H1 (cell line): Measurements from ENCODE around the gene TAS1R1. TPM values are rescaled to one million over a fixed set of nuclear protein-coding genes. Genes with fewer than 3 reads are reported as not detected.
"Not testable (repeated sequence)": the region's sequence is repeated elsewhere in the genome, so short reads cannot be mapped to it uniquely, and the experiment has no call there.

Experiments
- CTCF ChIA-PET: fragments of 300-600 bp; sonication (Branson Sonifier 250); formaldehyde crosslinking; loops from one replicate; lab custom pipeline; 2021; ENCODE audit not compliant: partially characterized antibody; lab: Charles Lee
- POLR2A ChIA-PET: fragments of 300-600 bp; sonication (Branson Sonifier 250); formaldehyde crosslinking; loops from one replicate; lab custom pipeline; 2021; ENCODE audit warnings: inconsistent platforms; ENCODE audit not compliant: partially characterized antibody; lab: Charles Lee
- DNase-seq, 2 experiments: peaks; one replicate each; pipeline versions ENCODE4 v3.0.0 to v3.0.0-alpha.2; 2010 to 2022; ENCODE audit warnings: low spot score in 2 of 2, low read depth in 1 of 2, mixed read lengths in 1 of 2
- FAIRE-seq: peaks from 2 replicates; lab custom pipeline; 2011; peaks lifted over from hg19 to GRCh38; lab: Jason Lieb, UNC
- H2AFZ ChIP-seq: 2 replicates; pipeline ENCODE4 v1.8.1; 2012; ENCODE audit warnings: low read length, inconsistent platforms
- H2AK5ac ChIP-seq: 2 replicates; pipeline ENCODE4 v1.6.1; 2013; ENCODE audit warnings: low read depth, low read length
- H2BK120ac ChIP-seq: replicated peaks from 2 replicates; pipeline ENCODE3; 2013; ENCODE audit warnings: low read depth, low read length, inconsistent platforms
- H2BK12ac ChIP-seq: 2 replicates; pipeline ENCODE4 v1.6.1; 2013; ENCODE audit warnings: low read depth, low read length
- H2BK15ac ChIP-seq: 2 replicates; pipeline ENCODE4 v1.6.1; 2013; ENCODE audit warnings: low read length
- H2BK20ac ChIP-seq: 2 replicates; pipeline ENCODE4 v1.6.1; 2013; ENCODE audit warnings: low read length
- H2BK5ac ChIP-seq: 2 replicates; pipeline ENCODE4 v1.6.1; 2013; ENCODE audit warnings: low read depth, low read length
- H3K14ac ChIP-seq: 2 replicates; pipeline ENCODE4 v1.6.1; 2013; ENCODE audit warnings: inconsistent platforms; ENCODE audit not compliant: insufficient read length
- H3K18ac ChIP-seq: 2 replicates; pipeline ENCODE4 v1.6.1; 2013; ENCODE audit warnings: low read length; ENCODE audit errors: extremely low read depth
- H3K23ac ChIP-seq: 2 replicates; pipeline ENCODE4 v1.6.1; 2013; ENCODE audit warnings: inconsistent platforms; ENCODE audit not compliant: insufficient read length
- H3K23me2 ChIP-seq: 2 replicates; pipeline ENCODE4 v1.6.1; 2013; ENCODE audit warnings: low read depth, low read length
- H3K27ac ChIP-seq: 2 replicates; pipeline ENCODE4 v1.6.1; 2011; ENCODE audit warnings: low read depth, low read length, inconsistent platforms
- H3K27me3 ChIP-seq, 4 experiments: replicated peaks in 1 of 4; 1 replicate in 1 of 4; 2 replicates in 3 of 4; pipeline versions ENCODE4 v1.6.1 to v1.8.1; 2011 to 2013; ENCODE audit warnings: low read length in 3 of 4, mild to moderate bottlenecking in 3 of 4, inconsistent platforms in 2 of 4, mixed read lengths in 2 of 4, moderate library complexity in 1 of 4; ENCODE audit not compliant: control insufficient read depth in 3 of 4, insufficient read depth in 3 of 4; ENCODE audit errors: extremely low read depth in 1 of 4
- H3K36me3 ChIP-seq, 4 experiments: 2 replicates each; pipeline versions ENCODE4 v1.6.1 to v1.8.1; 2011 to 2013; ENCODE audit warnings: mild to moderate bottlenecking in 4 of 4, low read length in 3 of 4, moderate library complexity in 2 of 4, control low read depth in 1 of 4, inconsistent platforms in 1 of 4; ENCODE audit not compliant: insufficient read depth in 4 of 4, control insufficient read depth in 2 of 4
- H3K4ac ChIP-seq: replicated peaks from 2 replicates; pipeline ENCODE3; 2013; ENCODE audit warnings: low read length, low read depth, mixed read lengths, inconsistent platforms; ENCODE audit not compliant: insufficient read length
- H3K4me1 ChIP-seq, 4 experiments: replicated peaks in 1 of 4; 1 replicate in 1 of 4; 2 replicates in 3 of 4; pipeline versions ENCODE4 v1.6.1 to v1.8.1; 2011 to 2013; ENCODE audit warnings: low read length in 3 of 4, inconsistent platforms in 2 of 4, mixed read lengths in 1 of 4; ENCODE audit not compliant: insufficient read depth in 4 of 4, control insufficient read depth in 3 of 4
- H3K4me2 ChIP-seq, 2 experiments: 2 replicates each; pipeline versions ENCODE4 v1.6.1 to v1.8.1; 2011 to 2013; ENCODE audit warnings: low read depth in 2 of 2, low read length in 2 of 2, control low read depth in 1 of 2, inconsistent platforms in 1 of 2, mild to moderate bottlenecking in 1 of 2; ENCODE audit not compliant: insufficient read depth in 1 of 2
- H3K4me3 ChIP-seq, 4 experiments: fragments of 200-600, 300-600 bp in 1 of 4; sonication (generic), shearing (Covaris generic), sonication (Bioruptor Twin) in 1 of 4; 2 replicates each; pipeline versions ENCODE4 v1.5.1 to v1.8.1; 2011 to 2016; ENCODE audit warnings: low read length in 4 of 4, low read depth in 3 of 4, control low read depth in 2 of 4, inconsistent platforms in 2 of 4, mild to moderate bottlenecking in 2 of 4, mixed read lengths in 1 of 4, moderate library complexity in 1 of 4; ENCODE audit not compliant: insufficient read depth in 2 of 4; ENCODE audit errors: extremely low read depth in 1 of 4
- H3K56ac ChIP-seq: replicated peaks from 2 replicates; pipeline ENCODE3; 2013; ENCODE audit warnings: low read depth, mild to moderate bottlenecking, mixed read lengths, low read length, inconsistent platforms; ENCODE audit not compliant: insufficient read length
- H3K79me1 ChIP-seq: 2 replicates; pipeline ENCODE4 v1.6.1; 2013; ENCODE audit warnings: low read depth, low read length, control low read depth
- H3K79me2 ChIP-seq, 2 experiments: 2 replicates each; pipeline versions ENCODE4 v1.6.1 to v1.8.1; 2012 to 2013; ENCODE audit warnings: low read length in 2 of 2, mild to moderate bottlenecking in 2 of 2, inconsistent platforms in 1 of 2; ENCODE audit not compliant: insufficient read depth in 2 of 2, control insufficient read depth in 1 of 2
- H3K9ac ChIP-seq, 4 experiments: replicated peaks in 1 of 4; 1 replicate in 1 of 4; 2 replicates in 3 of 4; pipeline versions ENCODE4 v1.6.1 to v1.8.1; 2011 to 2013; ENCODE audit warnings: low read depth in 3 of 4, low read length in 3 of 4, control low read depth in 2 of 4, mild to moderate bottlenecking in 2 of 4, moderate library complexity in 2 of 4, inconsistent platforms in 1 of 4; ENCODE audit errors: extremely low read depth in 1 of 4
- H3K9me3 ChIP-seq, 2 experiments: 2 replicates each; pipeline versions ENCODE4 v1.6.1 to v1.8.1; 2012 to 2013; ENCODE audit warnings: mild to moderate bottlenecking in 2 of 2, moderate library complexity in 2 of 2, control low read depth in 1 of 2, inconsistent platforms in 1 of 2, low read depth in 1 of 2, low read length in 1 of 2, mixed read lengths in 1 of 2; ENCODE audit not compliant: insufficient read depth in 2 of 2
- H4K20me1 ChIP-seq, 2 experiments: replicated peaks in 1 of 2; 2 replicates each; pipeline versions ENCODE3 to v1.8.1; 2011 to 2013; ENCODE audit warnings: inconsistent platforms in 2 of 2, low read length in 2 of 2, mild to moderate bottlenecking in 1 of 2; ENCODE audit not compliant: insufficient read depth in 2 of 2, control insufficient read depth in 1 of 2
- H4K5ac ChIP-seq: 2 replicates; pipeline ENCODE4 v1.6.1; 2013; ENCODE audit warnings: low read length, low read depth, mixed read lengths, inconsistent platforms; ENCODE audit not compliant: insufficient read length
- H4K8ac ChIP-seq: 2 replicates; pipeline ENCODE4 v1.8.0; 2013; ENCODE audit warnings: mild to moderate bottlenecking, moderate library complexity, low read length, inconsistent platforms; ENCODE audit not compliant: insufficient read depth; ENCODE audit errors: extremely low read depth
- H4K91ac ChIP-seq: replicated peaks from 2 replicates; pipeline ENCODE3; 2013; ENCODE audit warnings: low read length, mixed read lengths, inconsistent platforms; ENCODE audit not compliant: insufficient read length
- WGBS, 2 experiments: shearing (Covaris generic) in 1 of 2; methylation state at CpG; one replicate each; pipeline versions ENCODE4 v1.1.6 to v1.1.7; 2013 to 2015; ENCODE audit warnings: low lambda C conversion rate in 2 of 2, mixed read lengths in 2 of 2, inconsistent platforms in 1 of 2, low coverage in 1 of 2, missing lambda C conversion rate in 1 of 2; ENCODE audit not compliant: insufficient replicate concordance in 2 of 2, insufficient coverage in 1 of 2, insufficient read length in 1 of 2; ENCODE audit errors: extremely low coverage in 1 of 2, missing lambda C conversion rate in 1 of 2; 5-methylcytosine and 5-hydroxymethylcytosine counted together
- polyA plus RNA-seq, 7 experiments: library from polyadenylated mRNA; depleted of rRNA in 3 of 7; stranded (reverse) in 5 of 7; unstranded in 2 of 7; fragments of >200 nt in 5 of 7; fragments of 200-250 nt in 2 of 7; gene quantifications; 1 replicate in 5 of 7; 2 replicates in 1 of 7; 4 replicates in 1 of 7; pipeline versions ENCODE4 v1.2.1 to v1.2.3, GENCODE V29; 2011 to 2013; ENCODE audit warnings: missing spikeins in 2 of 7, mixed read lengths in 2 of 7
- total RNA-seq: library from RNA; stranded (reverse); fragmentation: NEBNext Ultra II Directional; extraction: Animal tissue kit (Norgen Biotek cat#: 25700); gene quantifications from 2 replicates; pipeline ENCODE4 v1.2.1, GENCODE V29; 2021

Gene TAS1R1
- total and polyA plus RNA-seq, 2 of the 8 experiments (the other 6 are each of a cell fraction or from before 2014, with no cell fraction given), result 0.26 TPM; not detected in 1

- not testable (repeated sequence) for H4K20me1 ChIP-seq, H3K79me1 ChIP-seq, H3K4ac ChIP-seq, H3K36me3 ChIP-seq, H3K9me3 ChIP-seq, H3K27ac ChIP-seq, H2AFZ ChIP-seq, H3K27me3 ChIP-seq, H3K4me1 ChIP-seq, H2BK12ac ChIP-seq, H2BK15ac ChIP-seq, H2BK120ac ChIP-seq, H3K79me2 ChIP-seq, DNase-seq, H3K14ac ChIP-seq, H4K91ac ChIP-seq, H2BK20ac ChIP-seq, H3K23ac ChIP-seq, H3K4me2 ChIP-seq, H3K4me3 ChIP-seq, FAIRE-seq, H4K8ac ChIP-seq, H3K9ac ChIP-seq, H2AK5ac ChIP-seq, H3K56ac ChIP-seq, H2BK5ac ChIP-seq, H4K5ac ChIP-seq, H3K18ac ChIP-seq, H3K23me2 ChIP-seq
- POLR2A ChIA-PET, result interaction anchor here (0.7 to 1.2 kb wide), 2 partner anchors 13 to 21 kb away, joined by 3 read pairs; partner anchors contain the start of gene ZBTB48
- 97% methylated on average over 11 of the region's 11 CpGs; no CpG with 5 or more reads in 1 of the 2 experiments for WGBS, 2 experiments
- CTCF ChIA-PET, result interaction anchor here (0.7 to 1.5 kb wide), 5 partner anchors 22 to 73 kb away, joined by 3 to 5 read pairs (median 3); no protein-coding TSS in a partner anchor
These were observed 4.1 kb downstream of the TAS1R1 start for GRCh38 chr1:6559161-6559560.
